Activated CD8-positive, alpha-beta memory T cell treated with anti-CD3 and anti-CD28 coated beads for 4 hours (primary cell): ENCODE measurements around the gene TRMT13.
A peak's percentile ranks its signal among the peaks of the same experiment; 100 is the strongest.

Experiments
- DNase-seq, 2 donors: peaks; one replicate each; pipeline ENCODE4 v3.0.0-alpha.2; 2020; ENCODE audit warnings: low read depth in 2 of 2

The TRMT13 gene

DNA sequence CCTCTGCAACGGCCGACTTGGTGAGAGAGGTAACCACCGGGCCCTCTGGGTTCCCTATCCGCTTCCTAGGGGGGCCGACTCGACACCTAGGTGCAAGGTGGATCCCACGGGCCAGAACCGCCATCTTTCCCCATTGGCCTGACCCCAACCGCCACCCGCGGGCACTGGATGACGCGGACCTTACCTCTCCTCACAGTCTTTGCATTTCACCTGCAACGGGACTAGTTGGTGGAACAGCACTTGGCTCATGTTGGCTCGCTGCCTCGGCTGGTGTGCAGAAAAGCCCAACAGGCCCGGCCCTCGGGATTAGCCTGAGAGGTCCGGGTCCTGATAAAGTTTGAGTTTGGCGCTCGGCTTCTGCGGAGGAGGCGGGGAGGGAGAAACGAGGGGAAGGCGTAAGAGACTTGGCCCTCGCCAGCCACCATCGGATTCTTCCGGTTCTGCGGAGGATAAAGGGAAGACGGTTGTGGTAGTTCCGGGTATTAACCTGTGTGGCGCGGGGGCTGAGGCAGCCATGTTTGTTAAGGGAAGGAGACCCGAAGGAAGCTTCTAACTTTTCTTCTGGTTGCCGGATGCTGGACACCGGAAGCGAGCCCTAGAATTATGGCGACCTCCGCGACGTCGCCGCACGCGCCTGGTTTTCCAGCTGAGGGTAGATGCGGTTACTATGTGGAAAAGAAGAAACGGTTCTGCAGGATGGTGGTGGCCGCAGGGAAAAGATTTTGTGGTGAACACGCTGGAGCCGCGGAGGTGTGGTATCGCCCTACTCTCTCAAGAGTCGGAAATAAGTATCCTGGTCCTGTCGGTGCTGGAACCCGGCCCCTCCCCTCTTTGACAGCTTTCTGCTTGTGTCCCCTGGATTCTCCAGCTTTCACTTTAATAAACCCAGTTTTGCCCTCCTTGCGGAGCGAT, at the start of gene TRMT13, which contains the start of gene SASS6:
TRMT13 (plus strand) TSS at position 598 of the 912 bp plus-strand sequence; CDS start at position 604, 6 bp downstream.
SASS6 (minus strand) TSS at position 365 of the 912 bp plus-strand sequence; CDS start at position 249, 116 bp downstream.
- peak; percentile 87 to 94 for DNase-seq

DNA sequence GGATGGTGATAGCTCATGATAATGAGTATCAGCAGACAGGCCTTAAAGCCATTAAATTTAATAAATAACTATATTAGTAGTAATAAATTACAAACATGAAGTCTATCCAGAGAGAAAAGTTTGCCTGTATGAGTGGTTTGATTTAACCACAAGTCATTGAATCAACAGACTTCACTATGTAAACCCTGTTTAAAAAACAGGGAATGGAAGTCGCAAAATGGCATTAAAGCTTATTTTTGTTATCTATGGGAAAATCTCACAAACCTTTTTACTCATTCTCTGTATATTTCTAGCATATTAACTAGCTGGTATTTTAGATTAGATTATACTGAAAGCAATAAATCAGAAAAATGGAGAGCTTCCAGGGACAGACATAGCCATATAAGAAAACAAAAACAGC, 45.6 kb upstream of the TRMT13 start:
- DNase-seq = no peak

GRCh38 chr1:100089082-100089481, 43.9 kb upstream of the TRMT13 start:
- no peak for DNase-seq

- no peak for DNase-seq
These were observed 42.5 kb upstream of the TRMT13 start for GRCh38 chr1:100090471-100090870.

DNA sequence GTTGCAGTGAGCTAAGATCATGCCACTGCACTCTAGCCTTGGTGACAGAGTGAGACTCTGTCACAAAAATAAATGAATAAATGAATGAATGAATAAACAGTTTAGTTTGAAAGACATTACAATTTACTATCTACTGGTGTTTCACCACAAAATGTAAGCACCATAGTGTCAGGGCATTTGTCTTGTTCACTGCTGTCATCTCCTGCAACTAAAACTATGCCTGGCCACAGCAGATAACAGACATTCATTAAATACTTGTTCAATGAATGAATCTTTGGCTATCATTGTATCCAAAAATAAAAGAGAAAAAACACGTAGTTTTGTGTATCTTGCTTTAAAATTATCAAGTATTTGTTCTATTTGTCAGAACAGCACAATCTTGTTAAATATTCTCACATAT, 32.8 kb upstream of the TRMT13 start:
- DNase-seq = no peak

DNA sequence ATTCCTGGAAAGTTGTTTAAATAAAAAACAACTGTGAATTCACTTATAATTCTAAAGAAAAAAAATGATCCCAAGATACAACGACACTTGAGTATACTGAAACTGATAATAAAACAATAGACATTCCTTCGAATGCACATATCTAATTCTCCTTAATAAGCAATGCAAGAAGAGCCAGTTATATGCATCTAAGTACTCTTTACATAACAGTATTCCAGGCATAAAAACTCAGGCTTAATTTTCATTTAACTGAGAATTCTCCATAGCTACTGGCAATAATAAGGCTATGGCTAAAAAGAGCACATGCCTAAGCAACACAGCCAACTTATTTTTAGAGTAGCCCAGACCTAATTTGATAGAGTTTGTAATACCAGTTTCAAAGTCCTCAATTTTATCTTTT, 31.4 kb upstream of the TRMT13 start:
- no peak for DNase-seq

GRCh38 chr1:100107696-100108095, 25.3 kb upstream of the TRMT13 start:
- no peak for DNase-seq

- no peak for DNase-seq
These were observed 23.4 kb upstream of the TRMT13 start for GRCh38 chr1:100109554-100110066.

DNA sequence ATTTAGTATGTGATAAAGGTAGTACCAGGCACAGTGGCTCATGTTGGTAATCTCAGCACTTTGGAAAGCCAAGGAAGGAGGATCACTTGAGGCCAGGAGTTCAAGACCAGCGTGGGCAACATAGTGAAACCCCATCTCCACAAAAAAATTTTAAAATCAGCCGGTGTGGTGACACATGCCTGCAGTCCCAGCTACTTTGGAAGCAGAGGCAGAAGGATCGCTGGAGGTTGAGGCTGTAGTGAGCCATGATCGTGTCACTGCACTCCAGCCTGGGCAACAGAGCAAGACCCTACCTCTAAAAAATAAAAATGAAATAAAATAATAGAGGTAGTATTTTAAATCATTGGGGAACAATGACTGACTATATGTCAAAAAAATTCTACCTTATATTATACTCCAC, 17.4 kb upstream of the TRMT13 start:
- no peak for DNase-seq

GRCh38 chr1:100122177-100122576, 10.8 kb upstream of the TRMT13 start:
- DNase-seq = no peak

- DNase-seq = no peak
These were observed 5.7 kb upstream of the TRMT13 start for GRCh38 chr1:100127226-100127625.

DNA sequence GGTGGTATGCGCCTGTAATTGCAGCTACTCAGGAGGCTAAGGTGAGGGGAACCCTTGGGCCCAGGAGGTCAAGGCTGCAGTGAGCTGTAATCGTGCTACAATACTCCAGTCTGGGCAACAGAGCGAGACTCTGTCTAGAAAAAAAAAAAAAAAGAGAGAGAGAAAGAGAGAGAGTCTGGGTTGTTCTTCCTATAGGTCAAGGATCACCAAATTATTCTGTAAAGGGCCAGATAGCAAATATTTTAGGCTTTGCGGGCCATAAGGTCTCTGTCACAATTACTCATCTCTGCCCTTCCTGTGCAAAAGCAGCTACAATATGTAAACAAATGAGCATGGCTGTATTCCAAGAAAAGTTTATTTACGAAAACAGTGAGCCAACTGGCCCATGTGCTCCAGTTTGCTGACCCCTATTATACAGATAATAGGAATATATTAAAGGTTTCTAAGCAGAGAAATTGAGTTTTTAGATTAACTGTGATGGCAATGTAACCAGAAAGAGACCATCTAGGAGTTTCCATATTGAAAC, 2.3 kb upstream of the TRMT13 start:
- no peak for DNase-seq

GRCh38 chr1:100131623-100132022, 1.3 kb upstream of the TRMT13 start:
- DNase-seq = no peak

GRCh38 chr1:100134872-100135271, 1.9 kb downstream of the TRMT13 start:
- DNase-seq = no peak

DNA sequence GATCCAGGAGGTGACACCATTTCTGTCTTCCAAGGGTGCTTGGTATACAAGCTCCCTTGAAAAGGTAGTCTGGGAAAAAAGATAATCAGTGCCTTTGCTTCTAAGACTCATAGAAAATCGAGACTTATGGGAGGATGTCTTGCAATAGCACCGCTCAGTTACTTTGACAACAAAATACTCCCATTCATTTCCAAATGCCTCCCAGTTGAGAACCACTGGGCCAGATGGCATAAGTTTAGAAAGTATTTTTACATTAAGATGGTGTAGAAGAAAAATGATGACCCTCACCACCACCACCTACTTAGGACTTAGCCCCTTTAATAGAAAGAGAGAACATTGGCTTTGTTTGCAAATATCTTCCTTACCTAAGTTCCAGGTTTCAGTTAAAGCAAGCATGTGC, 4.6 kb downstream of the TRMT13 start:
- DNase-seq = no peak

GRCh38 chr1:100141192-100141591, 8.2 kb downstream of the TRMT13 start:
- DNase-seq = no peak

DNA sequence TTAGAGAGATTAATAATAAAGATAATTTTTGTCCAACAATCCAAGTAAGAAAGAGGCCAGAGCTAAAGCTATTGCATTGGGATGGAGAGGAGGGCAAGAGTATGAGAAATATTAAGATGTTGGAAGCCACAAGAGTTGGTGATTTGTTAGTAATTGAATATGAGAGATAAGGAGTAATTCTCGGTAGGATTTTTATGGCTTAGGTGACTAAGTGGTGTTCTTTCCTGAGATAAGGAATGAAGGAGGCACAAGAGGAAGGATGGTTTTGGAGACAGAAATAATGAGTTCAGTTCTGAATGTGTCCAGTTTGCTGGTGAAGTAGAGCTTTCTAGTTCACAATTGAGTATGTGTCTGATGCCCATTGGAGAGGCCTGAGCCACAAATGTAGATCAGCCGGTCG, 9.4 kb downstream of the TRMT13 start:
- no peak for DNase-seq

GRCh38 chr1:100145116-100145515, 12.2 kb downstream of the TRMT13 start:
- no peak for DNase-seq

GRCh38 chr1:100146958-100147357, 14.0 kb downstream of the TRMT13 start:
- no peak for DNase-seq

- DNase-seq = no peak
These were observed 14.9 kb downstream of the TRMT13 start for GRCh38 chr1:100147875-100148274.

DNA sequence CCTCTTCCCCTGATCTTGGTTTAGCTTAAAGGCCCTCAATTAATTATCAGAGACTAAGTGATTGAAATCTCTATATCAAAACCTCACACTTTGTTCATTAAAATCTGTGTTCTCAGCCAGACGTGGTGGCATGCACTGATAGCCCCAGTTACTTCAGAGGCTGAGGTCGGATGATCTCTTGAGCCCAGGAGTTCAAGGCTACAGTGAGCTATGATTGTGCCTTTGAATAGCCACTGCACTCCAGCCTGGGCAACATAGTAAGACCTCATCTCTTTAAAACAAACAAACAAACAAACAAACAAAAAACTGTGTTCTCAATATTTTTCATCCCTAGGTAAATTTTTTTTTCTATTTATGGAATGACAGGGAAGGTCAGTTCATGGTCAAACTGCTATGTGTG, 18.7 kb downstream of the TRMT13 start:
- DNase-seq = no peak

GRCh38 chr1:100152271-100152670, 19.3 kb downstream of the TRMT13 start:
- no peak for DNase-seq

- DNase-seq = no peak
These were observed 29.9 kb downstream of the TRMT13 start for GRCh38 chr1:100162881-100163280.
